H1 (cell line): ENCODE data around the gene CUX1. TPM values are rescaled to one million over a fixed set of nuclear protein-coding genes. Genes with fewer than 3 reads are reported as not detected.

Source experiments
- CTCF ChIA-PET: fragments of 300-600 bp; sonication (Branson Sonifier 250); formaldehyde crosslinking; loops from one replicate; lab custom pipeline; 2021; ENCODE audit not compliant: partially characterized antibody; lab: Charles Lee
- POLR2A ChIA-PET: fragments of 300-600 bp; sonication (Branson Sonifier 250); formaldehyde crosslinking; loops from one replicate; lab custom pipeline; 2021; ENCODE audit warnings: inconsistent platforms; ENCODE audit not compliant: partially characterized antibody; lab: Charles Lee
- DNase-seq, 2 experiments: peaks; one replicate each; pipeline versions ENCODE4 v3.0.0 to v3.0.0-alpha.2; 2010 to 2022; ENCODE audit warnings: low spot score in 2 of 2, low read depth in 1 of 2, mixed read lengths in 1 of 2
- FAIRE-seq: peaks from 2 replicates; lab custom pipeline; 2011; peaks lifted over from hg19 to GRCh38; lab: Jason Lieb, UNC
- H2AFZ ChIP-seq: 2 replicates; pipeline ENCODE4 v1.8.1; 2012; ENCODE audit warnings: low read length, inconsistent platforms
- H2AK5ac ChIP-seq: 2 replicates; pipeline ENCODE4 v1.6.1; 2013; ENCODE audit warnings: low read depth, low read length
- H2BK120ac ChIP-seq: replicated peaks from 2 replicates; pipeline ENCODE3; 2013; ENCODE audit warnings: low read depth, low read length, inconsistent platforms
- H2BK12ac ChIP-seq: 2 replicates; pipeline ENCODE4 v1.6.1; 2013; ENCODE audit warnings: low read depth, low read length
- H2BK15ac ChIP-seq: 2 replicates; pipeline ENCODE4 v1.6.1; 2013; ENCODE audit warnings: low read length
- H2BK20ac ChIP-seq: 2 replicates; pipeline ENCODE4 v1.6.1; 2013; ENCODE audit warnings: low read length
- H2BK5ac ChIP-seq: 2 replicates; pipeline ENCODE4 v1.6.1; 2013; ENCODE audit warnings: low read depth, low read length
- H3K14ac ChIP-seq: 2 replicates; pipeline ENCODE4 v1.6.1; 2013; ENCODE audit warnings: inconsistent platforms; ENCODE audit not compliant: insufficient read length
- H3K18ac ChIP-seq: 2 replicates; pipeline ENCODE4 v1.6.1; 2013; ENCODE audit warnings: low read length; ENCODE audit errors: extremely low read depth
- H3K23ac ChIP-seq: 2 replicates; pipeline ENCODE4 v1.6.1; 2013; ENCODE audit warnings: inconsistent platforms; ENCODE audit not compliant: insufficient read length
- H3K23me2 ChIP-seq: 2 replicates; pipeline ENCODE4 v1.6.1; 2013; ENCODE audit warnings: low read depth, low read length
- H3K27ac ChIP-seq: 2 replicates; pipeline ENCODE4 v1.6.1; 2011; ENCODE audit warnings: low read depth, low read length, inconsistent platforms
- H3K27me3 ChIP-seq, 4 experiments: replicated peaks in 1 of 4; 1 replicate in 1 of 4; 2 replicates in 3 of 4; pipeline versions ENCODE4 v1.6.1 to v1.8.1; 2011 to 2013; ENCODE audit warnings: low read length in 3 of 4, mild to moderate bottlenecking in 3 of 4, inconsistent platforms in 2 of 4, mixed read lengths in 2 of 4, moderate library complexity in 1 of 4; ENCODE audit not compliant: control insufficient read depth in 3 of 4, insufficient read depth in 3 of 4; ENCODE audit errors: extremely low read depth in 1 of 4
- H3K36me3 ChIP-seq, 4 experiments: 2 replicates each; pipeline versions ENCODE4 v1.6.1 to v1.8.1; 2011 to 2013; ENCODE audit warnings: mild to moderate bottlenecking in 4 of 4, low read length in 3 of 4, moderate library complexity in 2 of 4, control low read depth in 1 of 4, inconsistent platforms in 1 of 4; ENCODE audit not compliant: insufficient read depth in 4 of 4, control insufficient read depth in 2 of 4
- H3K4ac ChIP-seq: replicated peaks from 2 replicates; pipeline ENCODE3; 2013; ENCODE audit warnings: low read length, low read depth, mixed read lengths, inconsistent platforms; ENCODE audit not compliant: insufficient read length
- H3K4me1 ChIP-seq, 4 experiments: replicated peaks in 1 of 4; 1 replicate in 1 of 4; 2 replicates in 3 of 4; pipeline versions ENCODE4 v1.6.1 to v1.8.1; 2011 to 2013; ENCODE audit warnings: low read length in 3 of 4, inconsistent platforms in 2 of 4, mixed read lengths in 1 of 4; ENCODE audit not compliant: insufficient read depth in 4 of 4, control insufficient read depth in 3 of 4
- H3K4me2 ChIP-seq, 2 experiments: 2 replicates each; pipeline versions ENCODE4 v1.6.1 to v1.8.1; 2011 to 2013; ENCODE audit warnings: low read depth in 2 of 2, low read length in 2 of 2, control low read depth in 1 of 2, inconsistent platforms in 1 of 2, mild to moderate bottlenecking in 1 of 2; ENCODE audit not compliant: insufficient read depth in 1 of 2
- H3K4me3 ChIP-seq, 4 experiments: fragments of 200-600, 300-600 bp in 1 of 4; sonication (generic), shearing (Covaris generic), sonication (Bioruptor Twin) in 1 of 4; 2 replicates each; pipeline versions ENCODE4 v1.5.1 to v1.8.1; 2011 to 2016; ENCODE audit warnings: low read length in 4 of 4, low read depth in 3 of 4, control low read depth in 2 of 4, inconsistent platforms in 2 of 4, mild to moderate bottlenecking in 2 of 4, mixed read lengths in 1 of 4, moderate library complexity in 1 of 4; ENCODE audit not compliant: insufficient read depth in 2 of 4; ENCODE audit errors: extremely low read depth in 1 of 4
- H3K56ac ChIP-seq: replicated peaks from 2 replicates; pipeline ENCODE3; 2013; ENCODE audit warnings: low read depth, mild to moderate bottlenecking, mixed read lengths, low read length, inconsistent platforms; ENCODE audit not compliant: insufficient read length
- H3K79me1 ChIP-seq: 2 replicates; pipeline ENCODE4 v1.6.1; 2013; ENCODE audit warnings: low read depth, low read length, control low read depth
- H3K79me2 ChIP-seq, 2 experiments: 2 replicates each; pipeline versions ENCODE4 v1.6.1 to v1.8.1; 2012 to 2013; ENCODE audit warnings: low read length in 2 of 2, mild to moderate bottlenecking in 2 of 2, inconsistent platforms in 1 of 2; ENCODE audit not compliant: insufficient read depth in 2 of 2, control insufficient read depth in 1 of 2
- H3K9ac ChIP-seq, 4 experiments: replicated peaks in 1 of 4; 1 replicate in 1 of 4; 2 replicates in 3 of 4; pipeline versions ENCODE4 v1.6.1 to v1.8.1; 2011 to 2013; ENCODE audit warnings: low read depth in 3 of 4, low read length in 3 of 4, control low read depth in 2 of 4, mild to moderate bottlenecking in 2 of 4, moderate library complexity in 2 of 4, inconsistent platforms in 1 of 4; ENCODE audit errors: extremely low read depth in 1 of 4
- H3K9me3 ChIP-seq, 2 experiments: 2 replicates each; pipeline versions ENCODE4 v1.6.1 to v1.8.1; 2012 to 2013; ENCODE audit warnings: mild to moderate bottlenecking in 2 of 2, moderate library complexity in 2 of 2, control low read depth in 1 of 2, inconsistent platforms in 1 of 2, low read depth in 1 of 2, low read length in 1 of 2, mixed read lengths in 1 of 2; ENCODE audit not compliant: insufficient read depth in 2 of 2
- H4K20me1 ChIP-seq, 2 experiments: replicated peaks in 1 of 2; 2 replicates each; pipeline versions ENCODE3 to v1.8.1; 2011 to 2013; ENCODE audit warnings: inconsistent platforms in 2 of 2, low read length in 2 of 2, mild to moderate bottlenecking in 1 of 2; ENCODE audit not compliant: insufficient read depth in 2 of 2, control insufficient read depth in 1 of 2
- H4K5ac ChIP-seq: 2 replicates; pipeline ENCODE4 v1.6.1; 2013; ENCODE audit warnings: low read length, low read depth, mixed read lengths, inconsistent platforms; ENCODE audit not compliant: insufficient read length
- H4K8ac ChIP-seq: 2 replicates; pipeline ENCODE4 v1.8.0; 2013; ENCODE audit warnings: mild to moderate bottlenecking, moderate library complexity, low read length, inconsistent platforms; ENCODE audit not compliant: insufficient read depth; ENCODE audit errors: extremely low read depth
- H4K91ac ChIP-seq: replicated peaks from 2 replicates; pipeline ENCODE3; 2013; ENCODE audit warnings: low read length, mixed read lengths, inconsistent platforms; ENCODE audit not compliant: insufficient read length
- GABPA ChIP-seq: IDR thresholded peaks from 2 replicates; pipeline ENCODE4 v1.6.1; 2011; ENCODE audit warnings: mild to moderate bottlenecking, low read length, moderate library complexity, borderline replicate concordance; ENCODE audit not compliant: insufficient read depth
- JUN ChIP-seq: IDR thresholded peaks from 2 replicates; pipeline ENCODE4 v1.6.1; 2011; ENCODE audit warnings: low read depth, mild to moderate bottlenecking, improper control_type of control experiment, low read length
- NANOG ChIP-seq: IDR thresholded peaks from 2 replicates; pipeline ENCODE4 v1.6.1; 2011; ENCODE audit warnings: low read length, low read depth, mild to moderate bottlenecking, inconsistent platforms; ENCODE audit not compliant: insufficient read depth, poor library complexity, severe bottlenecking
- RBBP5 ChIP-seq: IDR thresholded peaks from 2 replicates; pipeline ENCODE4 v1.7.1; 2012; ENCODE audit warnings: low read depth, mild to moderate bottlenecking, inconsistent platforms, low read length, moderate library complexity, borderline replicate concordance
- RFX5 ChIP-seq: IDR thresholded peaks from 2 replicates; pipeline ENCODE4 v1.6.1; 2011; ENCODE audit warnings: low read depth, low read length, improper control_type of control experiment, borderline replicate concordance
- TEAD4 ChIP-seq: IDR thresholded peaks from 2 replicates; pipeline ENCODE4 v1.6.1; 2012; ENCODE audit warnings: low read depth, low read length, inconsistent platforms, mixed read lengths
- YY1 ChIP-seq: IDR thresholded peaks from 2 replicates; pipeline ENCODE4 v1.6.1; 2011; ENCODE audit warnings: low read depth, mild to moderate bottlenecking, low read length
- WGBS, 2 experiments: shearing (Covaris generic) in 1 of 2; methylation state at CpG; one replicate each; pipeline versions ENCODE4 v1.1.6 to v1.1.7; 2013 to 2015; ENCODE audit warnings: low lambda C conversion rate in 2 of 2, mixed read lengths in 2 of 2, inconsistent platforms in 1 of 2, low coverage in 1 of 2, missing lambda C conversion rate in 1 of 2; ENCODE audit not compliant: insufficient replicate concordance in 2 of 2, insufficient coverage in 1 of 2, insufficient read length in 1 of 2; ENCODE audit errors: extremely low coverage in 1 of 2, missing lambda C conversion rate in 1 of 2; 5-methylcytosine and 5-hydroxymethylcytosine counted together
- polyA plus RNA-seq, 7 experiments: library from polyadenylated mRNA; depleted of rRNA in 3 of 7; stranded (reverse) in 5 of 7; unstranded in 2 of 7; fragments of >200 nt in 5 of 7; fragments of 200-250 nt in 2 of 7; gene quantifications; 1 replicate in 5 of 7; 2 replicates in 1 of 7; 4 replicates in 1 of 7; pipeline versions ENCODE4 v1.2.1 to v1.2.3, GENCODE V29; 2011 to 2013; ENCODE audit warnings: missing spikeins in 2 of 7, mixed read lengths in 2 of 7
- total RNA-seq: library from RNA; stranded (reverse); fragmentation: NEBNext Ultra II Directional; extraction: Animal tissue kit (Norgen Biotek cat#: 25700); gene quantifications from 2 replicates; pipeline ENCODE4 v1.2.1, GENCODE V29; 2021
- TF ChIP-seq, protein P1 (sequence below): IDR thresholded peaks from 2 replicates; pipeline ENCODE4 v1.6.1; 2011; ENCODE audit warnings: low read length, improper control_type of control experiment

Gene CUX1
- total and polyA plus RNA-seq, 2 of the 8 experiments (the other 6 are each of a cell fraction or from before 2014, with no cell fraction given): 21.6 to 65.9 TPM

DNA sequence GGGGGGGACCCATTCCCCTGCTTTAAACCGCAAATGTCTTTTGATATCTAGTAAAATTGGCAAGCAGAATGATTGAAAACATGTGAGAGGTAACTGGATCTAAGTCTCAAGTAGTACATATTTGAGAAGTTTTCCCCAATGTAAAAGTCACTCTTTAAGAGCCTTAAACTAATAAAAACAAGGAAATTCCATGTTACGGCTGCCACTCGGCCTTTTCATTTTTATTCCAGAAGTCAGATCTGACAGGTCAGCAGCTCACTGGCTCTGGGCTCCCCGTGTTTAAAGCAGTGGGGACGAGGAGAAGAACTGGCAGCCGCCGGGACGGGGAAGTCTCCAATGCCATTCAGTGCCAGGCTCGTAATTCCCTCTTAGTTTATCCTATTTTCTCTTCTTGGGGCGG, 80.7 kb downstream of the CUX1 start:
- FAIRE-seq: no peak
- Histone ChIP-seq H3K79me1 (peaks cover 10% of the 10 kb centered on the region; the same call in 1 of the 2 replicates), H2BK12ac (no peak overlapping the region), H3K4me2 (no peak overlapping the region), H3K4ac (no peak overlapping the region), H3K4me1 (peaks cover 0 to 3% (median 2%) of the 10 kb centered on the region in 4 experiments; a peak in 3 of 7 replicates), H3K27me3 (no peaks in the 10 kb centered on the region), H2BK20ac (no peak overlapping the region), H2BK5ac (no peak overlapping the region), H4K91ac (no peak overlapping the region), H3K27ac (no peak overlapping the region), H3K18ac (no peak overlapping the region), H3K56ac (no peak overlapping the region), H2BK15ac (no peak overlapping the region), H2AFZ (no peak overlapping the region), H3K23ac (no peak overlapping the region), H3K4me3 (no peak overlapping the region), H3K14ac (no peak overlapping the region), H3K79me2 (peaks cover 4 to 95% of the 10 kb centered on the region in 2 experiments; a peak in 3 of 4 replicates), H3K36me3 (no peaks in the 10 kb centered on the region), H3K23me2 (no peaks in the 10 kb centered on the region), H4K8ac (no peak overlapping the region), H2BK120ac (no peak overlapping the region), H4K20me1 (peaks cover 22 to 28% of the 10 kb centered on the region in 2 experiments), H3K9me3 (no peaks in the 10 kb centered on the region), H4K5ac (no peak overlapping the region), H2AK5ac (no peak overlapping the region), H3K9ac (no peak overlapping the region)
- TF ChIP-seq RBBP5 (no peak), TEAD4 (no peak), NANOG (no peak), GABPA (no peak), RFX5 (no peak), YY1 (no peak), JUN (no peak)
- TF ChIP-seq, protein P1, sequence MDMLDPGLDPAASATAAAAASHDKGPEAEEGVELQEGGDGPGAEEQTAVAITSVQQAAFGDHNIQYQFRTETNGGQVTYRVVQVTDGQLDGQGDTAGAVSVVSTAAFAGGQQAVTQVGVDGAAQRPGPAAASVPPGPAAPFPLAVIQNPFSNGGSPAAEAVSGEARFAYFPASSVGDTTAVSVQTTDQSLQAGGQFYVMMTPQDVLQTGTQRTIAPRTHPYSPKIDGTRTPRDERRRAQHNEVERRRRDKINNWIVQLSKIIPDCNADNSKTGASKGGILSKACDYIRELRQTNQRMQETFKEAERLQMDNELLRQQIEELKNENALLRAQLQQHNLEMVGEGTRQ: no peak
- ChIA-PET POLR2A (interaction anchor here (1.1 kb wide), 1 partner anchor 18 kb away, joined by 3 read pairs; no protein-coding TSS in a partner anchor), CTCF (interaction anchor here (1.3 to 1.5 kb wide), 2 partner anchors 12 to 338 kb away, joined by 3 to 5 read pairs; no protein-coding TSS in a partner anchor)
- no peak for DNase-seq
- WGBS, 2 experiments: 85% methylated on average over 10 of the region's 10 CpGs; no CpG with 5 or more reads in 1 of the 2 experiments
